Mesenteric fat pad (tissue), 1 donor: ENCODE data around the gene ANKRD33B. TPM values are rescaled to one million over a fixed set of nuclear protein-coding genes. Genes with fewer than 3 reads are reported as not detected.
A peak's percentile ranks its signal among the peaks of the same experiment; 100 is the strongest.
"Not testable (repeated sequence)": the region's sequence is repeated elsewhere in the genome, so short reads cannot be mapped to it uniquely, and the experiment has no call there.

ENCODE experiments used
- DNase-seq: peaks from one replicate; pipeline ENCODE4 v3.0.0-alpha.2; 2020; ENCODE audit warnings: low spot score
- total RNA-seq: library from RNA; stranded (reverse); fragmentation: NEBNext Ultra II Directional; extraction: Animal tissue kit (Norgen Biotek cat#: 25700); gene quantifications from one replicate; pipeline ENCODE4 v1.2.1, GENCODE V29; 2021
- donor health status: DM: yes; HTN: yes; CAD: no.

Gene ANKRD33B
- total RNA-seq, 1 donor from 2014 or later: 5.7 TPM

DNA sequence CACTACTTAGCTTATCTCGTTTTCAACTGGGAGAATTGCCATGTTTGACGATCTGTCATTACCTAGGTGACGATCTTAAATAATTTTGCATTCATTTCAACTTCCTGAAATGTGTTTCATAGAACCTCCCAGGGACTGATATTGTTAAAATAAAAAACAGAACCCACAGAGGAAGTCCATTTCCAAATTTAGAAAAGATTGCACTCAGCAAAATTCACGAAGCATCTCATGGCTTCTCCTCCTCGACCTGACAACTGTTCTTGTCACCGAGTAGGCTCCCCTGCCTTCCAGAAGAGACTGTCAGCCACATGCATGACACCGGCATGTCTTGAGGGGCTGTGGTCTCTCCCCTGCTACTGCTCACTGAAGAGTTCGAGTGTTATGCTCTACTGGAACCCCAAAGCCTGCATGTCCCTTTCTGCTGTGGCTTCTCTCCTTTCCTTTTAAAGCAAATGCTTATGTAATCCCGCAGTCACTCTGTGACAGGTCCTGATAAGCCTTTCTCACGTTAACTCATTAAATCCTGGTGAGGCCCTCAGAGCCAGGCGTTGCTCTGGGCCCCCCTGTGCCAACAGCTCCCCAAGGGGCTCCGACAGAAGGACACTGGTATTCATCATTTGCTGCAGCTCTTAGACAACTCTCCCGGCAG lies 26.8 kb upstream of the ANKRD33B start:
- DNase-seq: no peak

- DNase-seq: no peak
These were observed 26.2 kb upstream of the ANKRD33B start for GRCh38 chr5:10537624-10538023.

DNA sequence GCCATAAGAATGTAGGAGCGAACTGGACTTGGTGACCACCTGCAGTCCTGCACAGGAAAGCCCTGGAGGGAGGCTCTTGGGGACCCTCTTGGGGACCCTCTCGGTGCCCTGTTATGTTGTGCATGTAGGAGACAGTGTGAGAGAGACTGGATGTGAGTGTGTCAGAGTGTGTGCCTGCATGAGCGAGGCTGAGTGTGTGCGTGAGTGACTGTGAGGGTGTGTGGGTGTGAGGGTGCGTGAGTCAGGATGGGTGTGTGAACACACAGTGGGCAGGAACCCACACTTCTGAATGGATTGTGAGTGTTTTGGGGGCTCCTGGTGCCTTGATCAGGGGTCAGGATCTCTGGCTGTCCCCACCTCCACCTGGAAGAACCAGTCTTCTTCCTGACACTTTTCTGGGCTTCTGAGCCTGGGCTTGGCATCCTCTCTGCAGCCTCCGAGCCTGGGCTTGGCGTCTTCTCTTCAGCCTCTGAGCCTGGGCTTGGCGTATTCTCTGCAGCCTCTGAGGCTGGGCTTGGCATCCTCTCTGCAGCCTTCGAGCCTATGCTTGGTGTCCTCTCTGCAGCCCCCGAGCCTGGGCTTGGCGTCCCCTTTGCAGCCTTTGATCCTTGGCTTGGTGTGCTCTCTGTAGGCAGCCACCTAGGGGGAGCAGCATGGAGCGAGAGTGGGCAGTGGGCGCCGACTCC lies 25.6 kb upstream of the ANKRD33B start:
- DNase-seq: no peak

DNA sequence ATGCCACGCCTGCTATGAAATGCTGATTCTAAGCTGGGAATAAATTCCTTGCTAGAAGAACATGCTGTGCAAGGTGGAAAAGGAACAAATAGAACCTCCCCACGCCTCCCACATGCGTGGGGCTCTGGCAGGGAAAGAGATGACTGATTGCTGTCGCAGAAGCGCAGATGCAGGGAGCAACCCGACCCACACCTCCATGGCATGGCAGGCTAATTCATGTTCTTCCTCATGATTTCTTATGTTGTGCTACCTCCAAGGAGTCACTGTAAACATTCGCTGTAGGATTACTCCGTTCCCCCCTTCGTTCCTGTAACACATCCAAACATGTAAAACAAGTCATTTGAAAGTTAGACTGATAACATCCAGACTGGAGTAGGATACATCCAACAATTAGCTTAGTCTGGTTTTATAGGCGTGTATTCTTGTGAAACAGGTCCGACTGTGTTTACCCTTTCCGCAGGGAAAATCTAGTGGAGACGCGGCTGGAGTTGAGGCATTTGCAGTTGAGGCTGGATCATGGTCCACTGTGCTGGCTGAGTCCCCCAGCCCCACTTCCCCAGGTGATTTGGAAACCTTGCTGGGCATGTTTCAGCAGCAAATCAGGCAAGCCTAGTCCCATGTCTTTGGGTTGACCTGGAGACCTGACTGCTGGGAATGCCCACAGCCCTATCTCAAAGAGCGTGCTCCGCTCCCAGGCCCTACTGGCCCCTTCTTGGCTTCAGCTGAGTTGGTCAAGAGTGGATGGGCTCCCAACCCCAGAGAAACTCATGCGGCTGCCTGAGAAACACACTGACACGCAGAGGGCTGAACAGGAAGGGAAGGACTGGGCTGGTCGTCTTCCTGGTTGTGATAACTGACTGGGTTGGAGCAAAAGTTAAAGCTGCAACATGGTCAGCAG lies 24.8 kb upstream of the ANKRD33B start:
- no peak for DNase-seq

- DNase-seq: peak; percentile 53
These were observed 24.2 kb upstream of the ANKRD33B start for GRCh38 chr5:10539687-10539998.

DNA sequence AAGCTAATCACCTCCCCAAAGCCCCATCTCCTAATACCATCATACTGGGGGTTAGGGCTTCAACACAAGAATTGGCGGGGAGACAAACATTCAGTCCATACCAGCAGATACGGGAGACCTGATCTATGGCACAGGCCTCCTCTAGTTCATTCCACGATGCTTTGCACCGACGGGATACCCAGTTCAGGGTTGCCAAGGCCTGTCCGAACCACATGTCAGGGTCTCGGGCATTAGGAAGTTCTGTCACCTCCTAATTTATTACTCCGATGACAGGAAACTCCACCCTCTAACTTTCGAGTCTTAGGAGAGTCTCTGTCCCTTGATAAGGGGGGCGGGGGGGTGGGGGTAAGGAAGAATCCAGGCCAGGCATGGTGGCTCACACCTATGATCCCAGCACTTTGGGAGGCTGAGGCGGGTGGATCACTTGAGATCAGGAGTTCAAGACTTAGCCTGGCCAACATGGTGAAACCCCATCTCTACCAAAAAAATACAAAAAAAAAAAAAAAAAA lies 23.8 kb upstream of the ANKRD33B start:
- no peak for DNase-seq

- DNase-seq: no peak
These were observed 22.8 kb upstream of the ANKRD33B start for GRCh38 chr5:10540951-10541646.

GRCh38 chr5:10542055-10542550 lies 21.8 kb upstream of the ANKRD33B start:
- DNase-seq: no peak

DNA sequence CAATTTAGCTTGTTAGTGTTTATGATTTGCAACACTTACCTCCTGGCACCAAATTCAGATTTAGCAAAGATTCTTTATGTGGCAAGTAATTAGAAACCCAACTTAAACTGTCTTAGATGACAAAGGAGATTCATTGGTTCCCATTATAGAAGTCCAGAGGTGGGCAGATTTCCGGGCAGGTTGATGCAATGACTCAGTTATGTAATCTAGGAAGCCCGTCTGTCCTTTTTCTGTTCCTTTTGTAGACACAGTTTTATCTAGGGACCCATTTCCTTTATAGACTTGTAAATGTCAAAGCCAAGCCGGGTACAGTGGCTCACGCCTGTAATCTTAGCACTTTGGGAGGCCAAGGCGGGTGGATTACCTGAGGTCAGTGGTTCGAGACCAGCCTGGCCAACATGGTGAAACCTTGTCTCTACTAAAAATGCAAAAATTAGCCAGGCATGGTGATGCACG lies 20.3 kb upstream of the ANKRD33B start:
- DNase-seq: no peak

DNA sequence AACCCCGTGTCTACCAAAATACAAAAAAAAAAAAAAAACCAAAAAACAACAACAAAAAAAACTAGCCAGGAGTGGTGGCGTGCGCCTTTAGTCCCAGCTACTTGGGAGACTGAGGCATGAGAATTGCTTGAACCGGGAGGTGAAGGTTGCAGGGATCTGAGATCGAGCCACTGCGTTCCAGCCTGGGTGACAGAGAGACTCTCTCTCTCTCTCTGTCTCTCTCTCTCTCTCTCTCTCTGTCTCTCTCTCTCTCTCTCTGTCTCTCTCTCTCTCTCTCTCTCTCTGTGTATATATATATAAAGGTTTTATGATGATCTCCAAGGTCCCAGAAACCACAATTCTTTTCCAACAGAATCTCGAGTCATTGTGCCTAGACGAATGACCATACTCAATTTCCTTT lies 18.8 kb upstream of the ANKRD33B start:
- DNase-seq: no peak

GRCh38 chr5:10546186-10546585 lies 17.7 kb upstream of the ANKRD33B start:
- DNase-seq: no peak

GRCh38 chr5:10548418-10549122 lies 15.3 kb upstream of the ANKRD33B start:
- DNase-seq: no peak

DNA sequence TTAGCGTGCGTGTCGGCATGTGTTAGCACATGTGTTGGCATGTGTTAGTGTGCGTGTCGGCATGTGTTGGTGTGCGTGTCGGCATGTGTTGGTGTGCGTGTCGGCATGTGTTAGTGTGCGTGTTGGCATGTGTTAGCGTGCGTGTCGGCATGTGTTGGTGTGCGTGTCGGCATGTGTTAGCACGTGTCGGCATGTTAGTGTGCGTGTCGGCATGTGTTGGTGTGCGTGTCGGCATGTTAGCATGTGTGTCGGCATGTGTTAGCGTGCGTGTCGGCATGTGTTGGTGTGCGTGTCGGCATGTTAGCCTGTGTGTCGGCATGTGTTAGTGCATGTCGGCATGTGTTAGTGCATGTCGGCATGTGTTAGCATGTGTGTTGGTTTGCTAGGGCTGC lies 14.8 kb upstream of the ANKRD33B start:
- not testable (repeated sequence) for DNase-seq

DNA sequence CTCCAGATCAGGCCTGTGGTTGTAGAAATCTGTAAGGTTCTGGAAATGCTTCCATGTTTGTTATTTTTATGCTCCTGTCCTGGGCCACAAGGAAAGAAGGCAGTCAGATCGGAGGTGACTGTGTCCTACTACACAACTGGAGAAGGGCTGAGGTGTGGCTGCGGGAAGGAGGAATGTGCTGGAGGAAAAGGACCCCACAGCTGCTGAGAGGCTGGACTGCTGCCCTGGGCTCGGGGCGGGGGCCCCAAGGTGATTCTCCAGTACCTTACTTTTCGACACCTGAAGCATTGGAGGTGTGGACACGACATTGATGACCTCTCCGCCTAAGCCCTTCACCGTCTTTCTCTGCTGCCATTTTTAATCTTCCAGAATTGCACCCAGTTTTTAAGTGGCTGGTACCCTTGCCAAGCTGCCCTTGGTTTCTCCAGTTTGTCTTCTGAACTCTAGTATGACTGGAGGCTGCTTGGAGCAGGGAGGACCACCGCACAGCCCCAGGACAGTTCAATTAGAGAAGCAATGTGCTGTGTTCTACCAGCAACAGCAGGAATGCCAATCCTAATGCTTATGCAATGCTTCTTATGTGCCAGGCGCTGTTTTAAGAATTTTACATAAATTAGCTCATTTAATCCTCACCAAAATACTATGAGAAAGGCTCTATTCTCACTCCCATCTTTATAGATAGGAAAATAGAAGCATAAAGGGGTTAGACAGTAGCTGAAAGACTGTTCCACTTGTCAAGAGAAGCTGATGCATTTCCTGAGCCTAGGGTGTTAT lies 13.5 kb upstream of the ANKRD33B start:
- peak; percentile 35 for DNase-seq

- no peak for DNase-seq
These were observed 12.1 kb upstream of the ANKRD33B start for GRCh38 chr5:10551782-10552138.

DNA sequence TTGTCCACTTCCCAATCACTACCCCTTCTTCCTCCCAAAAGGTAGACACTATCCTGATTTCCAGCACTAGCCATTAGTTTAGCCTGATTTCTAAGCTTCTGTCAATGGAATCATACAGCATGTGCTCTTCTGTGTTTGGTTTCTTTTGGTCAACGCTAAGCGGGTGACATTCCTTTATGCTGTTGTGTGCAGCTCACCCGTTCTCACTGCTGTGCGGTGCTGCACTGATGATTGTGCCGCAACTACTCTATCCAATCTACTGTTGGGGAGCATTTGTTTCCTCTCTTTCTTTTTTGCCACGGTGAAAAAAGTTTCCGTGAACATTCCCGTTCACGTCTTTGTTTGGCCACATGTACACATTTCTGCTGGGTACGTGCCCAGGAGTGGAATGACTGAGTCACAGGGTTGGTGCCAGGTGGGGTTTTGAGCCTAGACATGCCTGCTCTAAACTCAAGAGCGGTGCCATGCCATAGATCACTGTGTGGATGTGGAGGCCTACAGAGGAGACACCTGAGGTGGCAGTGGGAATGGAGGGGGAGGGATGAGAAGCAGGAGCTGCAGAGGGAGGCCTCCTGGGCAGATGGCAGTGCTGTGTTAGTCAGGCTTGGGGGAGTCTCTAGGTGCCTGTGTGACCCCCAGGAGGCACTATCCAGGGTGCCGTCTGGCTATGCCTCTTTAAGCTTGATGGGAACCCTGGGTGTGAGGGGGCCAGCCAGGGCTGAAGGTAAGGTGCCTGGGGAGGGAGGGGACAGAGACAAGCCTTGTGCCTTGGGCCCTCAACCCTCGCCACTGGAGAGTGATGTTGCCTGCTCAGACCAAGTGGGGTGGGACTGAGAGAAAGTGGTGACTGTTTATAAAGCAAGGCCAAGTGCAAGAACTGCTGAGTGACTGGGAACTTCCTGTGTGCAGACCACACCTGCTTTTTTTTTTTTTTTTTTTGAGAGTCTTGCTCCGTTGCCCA lies 11.4 kb upstream of the ANKRD33B start:
- DNase-seq: peak; percentile 59

DNA sequence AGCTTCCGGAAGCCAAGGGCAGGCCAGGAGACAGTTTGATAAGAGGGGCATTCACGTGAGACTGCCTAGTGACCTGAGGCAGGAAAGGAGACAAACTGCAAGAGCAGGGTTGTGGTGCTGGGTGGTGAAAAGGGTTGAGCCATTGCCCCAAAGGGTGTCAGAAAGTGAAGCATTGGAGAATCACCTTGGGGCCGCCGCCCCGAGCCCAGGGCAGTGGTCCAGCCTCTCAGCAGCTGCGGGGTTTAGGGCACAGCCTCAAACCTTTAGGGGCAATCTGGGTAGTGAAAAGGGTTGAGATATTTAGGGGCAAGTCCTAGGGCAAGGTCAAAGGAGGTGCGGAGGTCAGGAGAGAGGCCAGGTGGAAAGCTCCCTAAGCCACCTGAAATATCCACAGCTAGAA lies 10.4 kb upstream of the ANKRD33B start:
- peak; percentile 30 for DNase-seq

DNA sequence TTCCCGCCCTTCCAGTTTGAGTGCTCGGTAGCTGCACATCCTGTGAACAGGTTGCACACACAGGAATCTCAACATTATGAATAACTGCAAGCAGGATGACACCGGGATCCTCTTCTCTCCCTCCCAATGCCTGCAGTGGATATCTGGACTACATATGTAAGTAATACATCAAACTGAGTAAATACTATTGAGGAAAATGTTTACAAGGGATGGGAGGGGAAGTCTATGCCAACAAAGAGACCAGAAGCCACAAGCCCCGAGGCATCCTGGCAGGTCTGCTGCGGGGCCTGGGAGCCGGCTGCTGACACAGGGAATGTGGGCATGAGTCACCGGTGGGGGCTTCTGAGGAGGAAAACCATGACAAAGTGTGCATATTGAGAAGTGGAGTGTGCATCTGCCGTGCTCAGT lies 8.6 kb upstream of the ANKRD33B start:
- peak; percentile 78 for DNase-seq
